DLD1 (cell line): ENCODE data around the gene KIF26B.

Source experiments
- in situ Hi-C: cut with HindIII; loops from 2 replicates; pipeline ENCODE4 v1.10.0; 2017; ENCODE audit warnings: low sequenced_read_pairs

Gene KIF26B

DNA sequence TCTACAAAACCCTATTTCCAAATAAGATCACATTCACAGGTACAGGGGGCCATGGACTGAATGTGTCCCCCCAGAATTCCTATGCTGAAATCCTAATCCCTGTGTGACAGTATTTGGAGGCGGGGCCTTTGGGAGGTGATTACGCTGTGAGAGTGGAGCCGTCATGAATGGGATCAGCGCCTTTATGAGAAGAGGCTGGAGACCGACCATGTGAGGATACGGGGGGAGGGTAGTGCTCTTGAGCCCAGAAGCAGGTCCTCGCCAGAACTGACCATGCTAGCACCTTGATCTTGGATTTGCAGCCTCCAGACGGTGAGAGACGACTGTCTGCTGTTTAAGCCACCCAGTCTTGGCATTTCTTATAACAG lies 23.8 kb upstream of the KIF26B start:
- in situ Hi-C loops = no loop called here

DNA sequence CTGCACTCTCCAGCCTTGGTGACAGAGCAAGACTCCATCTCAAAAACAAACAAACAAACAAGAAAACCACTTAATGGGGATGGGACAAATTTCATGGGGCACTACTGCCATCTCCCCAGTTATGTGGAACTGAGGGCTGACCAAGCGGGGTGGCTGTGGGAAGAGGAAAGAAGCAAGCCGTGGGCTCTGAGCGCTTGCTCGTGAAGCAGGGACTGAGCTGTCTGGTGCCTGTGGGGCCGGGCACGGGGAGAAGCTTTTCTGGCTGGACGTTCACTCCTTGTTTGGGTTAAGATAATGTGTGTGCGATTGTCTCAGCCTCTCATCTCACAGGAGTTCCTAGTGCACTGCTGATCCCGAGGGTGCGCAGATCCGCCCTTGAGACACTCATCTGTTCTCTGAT lies 22.0 kb upstream of the KIF26B start:
- in situ Hi-C loops = no loop called here

DNA sequence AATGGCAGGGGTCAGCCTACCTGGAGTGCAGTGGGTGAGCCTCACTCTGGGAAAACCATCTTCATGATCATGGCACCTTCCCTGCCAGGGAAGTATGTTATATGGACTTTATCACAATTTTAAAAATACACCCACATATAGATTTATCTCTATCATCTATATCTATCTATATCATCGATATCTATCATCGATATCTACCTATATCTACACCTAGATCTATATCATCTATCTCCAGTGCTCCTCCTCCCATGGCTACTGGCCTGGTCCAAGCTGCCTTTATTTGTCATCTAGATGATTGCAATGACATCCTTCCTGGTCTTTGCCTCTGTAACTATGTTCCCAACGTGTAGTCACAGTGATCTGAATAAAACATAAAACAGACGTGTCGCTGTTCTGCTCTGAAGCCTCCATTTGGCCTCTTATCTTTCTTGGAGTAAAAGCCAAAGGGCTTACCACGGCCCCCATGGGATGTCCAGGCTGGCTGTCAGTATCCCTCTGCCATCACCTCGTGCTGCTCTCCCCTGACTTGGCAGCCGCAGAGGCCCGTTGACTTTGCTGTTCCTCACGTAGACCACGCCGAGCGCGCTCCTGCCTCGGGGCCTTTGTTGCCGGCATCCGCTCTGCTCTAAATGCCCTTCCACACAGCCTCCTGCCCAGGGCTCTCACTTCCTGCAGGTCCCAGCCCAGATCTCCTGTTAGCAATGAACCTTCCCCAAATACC lies 20.6 kb upstream of the KIF26B start:
- in situ Hi-C loops = no loop called here

DNA sequence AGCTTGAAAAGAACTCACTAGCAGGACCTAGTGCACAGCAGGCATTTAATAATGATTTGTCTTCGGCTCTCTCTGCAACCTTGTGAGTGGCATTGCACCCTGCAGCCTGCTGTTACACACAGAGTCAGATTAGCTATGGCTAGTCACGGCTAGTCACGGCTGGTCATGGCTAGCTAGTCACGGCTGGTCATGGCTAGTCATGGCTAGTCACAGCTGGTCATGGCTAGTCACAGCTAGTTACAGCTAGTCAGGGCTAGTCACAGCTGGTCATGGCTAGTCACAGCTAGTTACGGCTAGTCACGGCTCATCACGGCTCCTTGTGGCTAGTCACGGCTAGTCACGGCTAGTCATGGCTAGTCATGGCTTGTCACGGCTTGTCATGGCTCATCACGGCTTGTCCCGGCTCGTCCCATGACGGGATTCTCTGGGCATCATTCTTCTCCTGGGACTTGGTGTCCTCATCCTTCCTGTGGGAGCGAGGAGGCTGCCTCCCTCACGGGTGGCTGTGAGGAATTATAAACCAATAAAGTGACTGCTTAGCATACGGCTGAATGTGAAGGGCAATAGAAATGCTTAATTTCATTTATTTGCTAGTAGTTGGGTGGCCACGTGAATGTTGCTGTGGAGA lies 12.5 kb upstream of the KIF26B start:
- in situ Hi-C loops = no loop called here

DNA sequence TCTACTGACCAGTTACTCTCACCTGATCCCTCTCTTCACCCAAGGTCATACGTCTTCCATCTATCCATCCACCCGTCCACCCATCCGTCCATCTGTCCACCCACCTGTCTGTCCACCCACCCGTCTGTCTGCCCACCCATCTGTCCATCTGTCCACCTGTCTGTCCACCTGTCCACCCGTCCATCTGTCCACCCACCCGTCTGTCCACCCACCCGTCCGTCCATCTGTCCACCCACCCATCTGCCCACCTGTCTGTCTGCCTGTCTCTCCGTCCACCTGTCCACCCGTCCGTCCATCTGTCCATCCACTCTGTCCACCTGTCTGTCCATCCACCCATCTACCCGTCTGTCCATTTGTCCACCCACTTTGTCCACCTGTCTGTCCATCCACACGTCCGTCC lies 11.8 kb upstream of the KIF26B start:
- in situ Hi-C loops = no loop called here

DNA sequence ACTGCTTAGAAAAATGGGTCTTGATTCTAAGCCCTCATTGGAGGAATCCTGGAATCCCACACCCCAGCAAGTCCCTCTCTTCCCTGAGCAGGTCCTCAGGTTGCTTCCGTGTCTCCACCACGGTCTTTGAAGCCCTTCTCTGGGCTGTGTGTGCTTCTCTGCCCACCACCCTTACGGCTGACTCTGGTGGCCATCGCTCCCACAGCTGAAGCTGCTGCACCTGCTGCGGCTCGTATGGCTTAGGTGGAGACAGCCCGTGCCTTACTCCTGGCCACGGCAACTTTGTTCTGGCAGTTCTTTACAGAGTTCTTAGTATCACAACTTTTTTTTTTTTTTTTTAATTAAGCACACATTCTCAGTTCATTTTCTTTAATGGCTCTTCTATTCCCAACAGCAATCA lies 10.9 kb upstream of the KIF26B start:
- in situ Hi-C loops = no loop called here

DNA sequence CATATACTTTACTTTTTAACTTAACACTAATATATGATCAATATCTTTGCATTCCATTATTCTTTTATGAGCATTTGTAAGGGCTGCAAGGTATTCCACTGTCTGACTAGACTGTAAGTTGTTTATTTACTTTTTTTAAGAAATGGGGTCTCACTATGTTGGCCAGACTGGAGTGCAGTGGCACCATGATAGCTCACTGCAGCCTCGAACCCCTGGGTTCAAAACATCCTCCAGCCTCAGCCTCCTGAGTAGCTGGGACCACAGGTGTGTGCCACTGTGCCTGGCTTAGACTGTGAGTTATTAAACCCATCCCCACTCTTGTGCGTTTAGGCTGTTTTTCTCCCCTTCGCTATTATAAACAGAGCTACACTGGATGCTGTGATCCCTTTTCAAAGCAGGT lies 6.7 kb upstream of the KIF26B start:
- in situ Hi-C loops = no loop called here

DNA sequence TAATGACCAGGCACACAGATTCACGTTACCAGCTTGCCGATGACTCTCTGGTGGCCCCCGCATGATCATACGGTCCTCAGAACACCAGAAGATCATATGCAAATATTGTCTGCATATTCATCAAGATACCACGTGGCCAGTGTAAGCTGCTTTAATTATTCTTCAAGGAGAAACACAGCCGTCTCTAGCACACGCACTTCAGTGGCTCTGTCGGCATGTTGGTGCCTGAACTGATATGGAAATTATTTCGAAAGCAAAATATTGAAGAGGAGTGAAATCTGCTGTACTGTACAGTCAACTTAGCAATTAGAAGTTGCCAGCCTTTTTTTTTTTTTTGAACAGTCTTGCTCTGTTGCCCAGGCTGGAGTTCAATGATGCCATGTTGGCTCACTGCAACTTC lies 5.9 kb upstream of the KIF26B start:
- in situ Hi-C loops = no loop called here

DNA sequence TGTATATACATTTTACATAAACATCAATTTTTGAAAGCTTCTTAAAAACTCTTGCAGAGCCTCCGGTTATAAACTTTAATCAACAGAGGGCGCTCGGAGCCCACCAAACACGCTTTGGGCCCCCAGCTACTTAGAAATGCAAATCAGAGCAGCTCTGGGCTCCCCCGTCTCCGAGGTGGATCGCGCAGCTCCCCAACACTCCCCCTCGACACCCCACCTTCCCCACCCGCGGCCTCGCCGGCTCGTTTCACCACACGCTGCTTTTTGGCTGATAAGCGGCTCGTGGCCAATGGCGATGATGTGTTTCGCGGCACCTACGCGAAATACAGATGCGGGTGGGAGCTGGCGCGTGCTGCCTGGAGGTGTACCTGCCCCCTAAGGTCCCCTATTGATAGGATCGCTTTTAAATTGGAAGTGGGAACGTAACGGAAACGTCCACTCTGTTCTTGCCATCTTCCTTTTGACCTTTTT lies 1.7 kb upstream of the KIF26B start:
- in situ Hi-C loops = no loop called here

DNA sequence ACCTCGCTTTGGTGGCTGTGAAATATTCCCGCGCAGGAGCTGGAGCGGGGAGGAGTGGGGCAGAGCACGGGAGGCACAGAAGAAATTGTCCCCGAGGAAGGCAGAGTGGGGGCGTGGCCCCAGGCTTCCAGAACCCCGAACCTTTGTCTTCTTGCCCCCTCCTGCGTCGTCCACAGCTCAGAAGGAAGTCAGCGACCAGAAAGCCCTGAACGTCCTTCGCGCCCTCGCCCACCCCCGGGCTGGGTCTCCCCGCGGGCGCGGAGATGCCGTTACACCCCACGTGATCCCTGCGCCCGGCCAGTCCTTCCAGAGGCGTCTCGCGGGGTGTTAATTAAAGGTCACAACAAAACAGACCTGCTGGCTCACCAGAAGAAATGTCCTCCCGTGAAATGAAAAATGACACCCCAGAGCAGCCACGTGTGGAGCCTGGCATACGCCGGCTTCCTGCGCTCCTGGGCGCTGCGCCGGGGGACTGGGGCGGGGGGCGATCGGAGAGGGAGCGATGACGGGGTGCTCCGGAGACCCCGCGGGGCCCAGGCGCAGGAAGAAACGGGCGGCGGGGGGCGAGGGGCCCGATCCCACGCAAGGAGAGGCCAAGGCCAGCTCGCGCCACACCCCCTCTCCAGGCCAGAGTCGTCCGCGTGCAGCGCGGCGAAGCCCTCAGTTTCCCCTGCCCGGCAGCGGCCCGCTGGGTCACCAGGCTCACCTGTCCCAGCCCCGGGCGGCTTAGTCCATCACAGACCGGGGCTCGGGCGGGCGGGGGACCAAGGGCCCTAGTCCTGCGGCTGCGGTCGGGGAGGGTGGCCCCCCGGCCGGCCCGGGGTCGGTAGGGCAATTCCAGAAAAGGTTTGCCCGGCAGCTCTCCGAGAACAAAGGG lies 995 bp upstream of the KIF26B start:
- in situ Hi-C loops = no loop called here

DNA sequence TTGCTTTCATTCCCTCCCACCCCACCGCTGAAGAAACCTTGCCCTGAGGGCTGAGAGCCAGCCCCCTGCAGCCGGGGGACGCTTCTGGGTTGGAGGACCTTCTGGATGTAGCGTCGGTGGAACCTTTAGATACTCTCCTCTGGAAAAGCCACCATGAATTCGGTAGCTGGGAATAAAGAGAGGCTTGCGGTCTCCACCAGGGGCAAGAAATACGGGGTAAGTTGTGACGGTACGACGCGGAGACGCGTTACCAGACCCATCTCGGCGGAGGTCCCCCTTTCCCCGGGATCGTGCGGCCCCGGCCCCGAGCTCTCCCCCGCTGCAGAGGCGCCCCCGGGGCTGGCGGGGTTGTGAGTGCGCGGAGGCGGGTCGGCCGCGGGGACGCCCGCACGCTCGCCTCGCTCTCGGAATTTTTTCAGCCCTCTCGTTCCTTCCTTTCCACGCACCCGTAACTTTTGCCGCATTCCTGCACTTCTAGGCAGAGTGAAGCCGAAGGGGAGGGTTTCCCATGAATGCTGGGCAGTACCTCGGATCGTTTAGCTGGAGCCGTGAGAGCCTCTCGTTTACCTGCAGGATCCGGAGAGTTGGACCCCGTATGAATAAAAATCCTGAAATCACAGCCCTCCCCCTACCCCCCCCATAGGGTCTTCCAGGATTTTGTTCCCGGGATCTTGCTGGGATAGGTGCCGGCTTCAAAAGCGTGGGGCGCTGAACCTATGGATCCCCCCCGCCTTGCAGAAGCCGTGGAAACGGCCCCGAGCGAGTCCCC lies 671 bp downstream of the KIF26B start:
- in situ Hi-C loops = no loop called here

DNA sequence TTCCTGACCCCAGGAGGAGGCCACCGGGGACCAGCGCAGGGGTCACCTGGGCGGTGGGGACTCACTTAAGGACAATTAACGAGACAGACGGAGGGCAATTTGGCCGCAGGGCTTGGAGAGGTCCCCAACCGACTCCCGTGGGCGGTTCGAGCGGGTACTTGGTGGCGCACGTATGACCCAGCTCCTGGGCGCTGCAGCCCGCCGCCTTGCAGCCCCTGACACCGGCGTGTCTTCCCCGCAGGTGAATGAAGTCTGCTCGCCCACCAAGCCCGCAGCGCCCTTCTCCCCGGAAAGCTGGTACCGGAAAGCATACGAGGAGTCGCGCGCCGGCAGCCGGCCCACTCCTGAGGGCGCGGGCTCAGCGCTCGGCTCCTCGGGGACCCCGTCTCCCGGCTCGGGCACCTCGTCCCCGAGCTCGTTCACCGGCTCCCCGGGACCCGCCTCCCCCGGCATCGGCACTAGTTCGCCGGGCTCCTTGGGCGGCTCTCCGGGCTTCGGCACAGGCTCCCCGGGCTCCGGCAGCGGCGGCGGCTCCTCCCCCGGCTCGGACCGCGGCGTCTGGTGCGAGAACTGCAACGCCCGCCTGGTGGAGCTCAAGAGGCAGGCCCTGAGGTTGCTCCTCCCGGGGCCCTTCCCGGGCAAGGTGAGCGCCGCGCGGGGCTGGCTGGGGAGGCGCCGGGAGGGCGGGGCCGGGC lies 1.4 kb downstream of the KIF26B start:
- in situ Hi-C loops = no loop called here

DNA sequence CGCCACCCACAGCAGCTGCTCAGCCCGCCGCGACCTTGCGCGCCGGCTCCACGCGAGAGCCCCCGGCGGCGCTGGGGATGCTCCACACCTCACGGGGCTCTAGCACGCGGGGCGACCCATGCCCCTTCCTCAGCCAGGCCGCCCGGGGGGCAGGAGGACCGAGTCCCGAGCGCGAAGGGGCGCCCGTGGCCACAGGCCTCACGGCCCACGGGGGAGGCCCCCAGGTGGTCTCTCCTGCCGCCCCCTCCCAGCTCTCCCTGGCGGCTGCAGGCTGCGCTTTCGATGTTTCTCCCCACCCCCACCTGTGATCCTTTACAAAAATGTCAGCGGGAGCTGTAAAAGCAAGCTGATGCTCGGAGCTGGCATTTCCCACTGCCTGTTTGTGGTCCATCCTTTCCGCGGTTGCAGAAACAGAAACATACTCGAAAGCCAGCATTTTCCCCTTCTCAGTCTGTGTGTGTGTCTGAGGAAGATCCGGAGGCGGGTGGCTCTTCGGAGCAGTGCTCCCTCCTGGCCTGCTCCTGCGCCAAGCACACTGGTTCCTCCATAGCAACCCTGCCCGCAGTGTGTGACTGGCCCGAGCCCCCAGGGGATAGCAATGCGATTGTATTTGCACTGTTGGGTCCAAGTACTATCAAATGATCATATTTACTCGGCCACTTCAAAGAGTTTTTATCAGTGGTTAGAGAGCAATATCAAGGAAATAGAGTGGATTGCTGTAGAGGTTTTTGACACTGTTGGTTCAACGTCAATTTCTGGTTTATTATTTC lies 2.1 kb downstream of the KIF26B start:
- in situ Hi-C loops = no loop called here

DNA sequence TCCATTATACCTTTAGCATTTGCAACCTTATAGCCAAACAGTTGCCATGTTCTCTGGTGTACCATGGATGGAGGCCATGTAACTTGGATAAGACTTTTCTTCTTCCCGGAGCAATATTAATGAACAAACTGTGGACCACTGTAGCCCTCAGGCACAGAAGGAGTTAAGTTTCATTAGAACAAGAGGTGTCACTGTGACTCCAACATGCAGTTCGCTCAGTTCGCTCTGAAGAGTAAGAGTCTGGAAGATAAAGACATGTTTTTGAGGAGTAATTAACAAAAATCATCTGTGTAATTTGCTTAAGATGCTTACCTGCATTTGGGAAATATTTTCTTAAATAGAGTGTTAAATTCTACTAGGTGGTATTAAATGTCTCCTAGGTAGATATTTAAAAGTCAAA lies 4.1 kb downstream of the KIF26B start:
- in situ Hi-C loops = no loop called here

DNA sequence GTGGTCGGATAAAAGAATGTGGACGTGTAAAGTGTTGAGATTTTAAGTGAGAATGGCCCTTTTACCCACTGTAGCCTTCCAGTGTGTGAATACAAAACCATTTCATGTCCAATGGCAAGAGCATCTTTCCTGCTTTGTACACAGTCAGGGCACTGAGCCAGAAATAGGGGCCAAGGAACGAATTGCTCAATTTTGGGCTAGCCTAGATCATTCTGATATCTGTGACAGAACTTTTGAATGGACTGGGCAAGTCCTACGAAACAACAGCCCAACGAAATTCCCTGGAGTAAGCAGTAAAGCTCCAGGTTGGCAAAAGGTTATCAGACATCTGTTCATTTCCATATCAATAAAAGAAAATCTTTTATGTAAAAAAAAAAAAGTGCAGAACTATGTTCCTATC lies 5.5 kb downstream of the KIF26B start:
- in situ Hi-C loops = no loop called here

DNA sequence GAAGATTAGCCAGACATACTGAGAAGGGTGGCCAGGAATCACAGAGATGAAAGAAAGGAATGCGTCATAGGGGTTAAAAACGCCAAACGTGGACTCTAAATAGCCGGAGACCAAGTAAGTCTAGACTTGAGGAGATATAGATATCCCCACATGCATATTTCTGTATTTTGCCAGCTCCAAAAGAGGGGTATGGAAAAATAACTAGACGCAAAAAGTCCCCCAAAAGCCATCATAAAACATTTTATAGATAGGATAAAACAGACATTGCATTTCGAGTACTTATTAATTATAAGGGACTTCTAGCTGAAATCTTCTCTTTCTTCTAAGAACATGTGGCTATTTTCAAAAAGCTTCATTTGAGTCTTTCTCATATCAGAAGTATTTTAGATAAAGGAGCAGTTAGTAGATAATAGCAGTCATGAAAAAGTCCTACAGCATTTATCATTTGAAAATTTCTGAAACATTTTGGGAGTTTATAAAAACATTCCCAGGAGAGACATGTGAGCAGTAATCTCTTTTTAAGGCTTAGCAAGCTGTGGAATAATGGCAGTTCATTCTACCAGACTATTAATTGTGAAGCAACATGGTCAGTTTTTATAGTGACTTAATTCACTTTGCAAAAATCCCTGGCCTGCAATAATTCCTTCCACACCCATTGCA lies 6.1 kb downstream of the KIF26B start:
- in situ Hi-C loops = no loop called here

DNA sequence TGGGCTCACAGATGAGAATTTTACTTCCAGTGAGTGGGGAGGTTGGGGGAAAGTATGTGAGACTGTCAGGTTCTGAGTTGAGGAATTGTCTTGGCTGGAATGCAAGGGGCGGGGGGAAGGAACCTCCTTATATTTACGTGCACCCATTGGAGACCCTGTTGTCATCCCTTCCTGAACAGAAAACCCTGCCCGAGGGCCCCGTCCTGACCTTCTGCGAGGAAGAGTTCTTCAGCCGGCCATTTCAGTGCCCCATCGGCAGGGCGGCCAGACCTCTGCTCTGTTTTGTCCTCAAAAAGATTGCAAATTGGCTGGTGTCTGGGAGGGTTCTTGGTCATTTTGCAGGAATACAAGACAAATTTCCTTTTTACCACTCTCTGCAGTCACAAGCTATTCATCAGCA lies 7.1 kb downstream of the KIF26B start:
- in situ Hi-C loops = no loop called here

DNA sequence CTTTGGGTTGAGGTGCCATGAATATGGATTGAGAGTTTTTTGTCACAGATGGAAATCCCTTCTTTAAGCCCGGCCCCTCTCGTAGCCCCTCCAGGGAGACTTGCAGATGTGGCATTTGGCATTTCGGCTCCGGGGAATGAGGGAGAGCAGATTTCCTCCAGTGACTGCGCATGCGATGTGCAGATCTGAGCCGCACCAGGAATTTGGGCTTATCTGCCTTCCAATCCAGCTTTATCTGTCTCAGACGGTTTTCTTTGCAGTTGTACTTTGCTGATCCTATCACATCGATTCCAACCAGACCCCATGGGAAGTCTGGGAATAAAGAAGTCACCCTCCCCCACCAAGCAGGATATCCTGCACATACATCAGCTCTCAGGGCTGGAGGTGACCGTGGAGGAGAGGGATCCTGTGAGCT lies 11.7 kb downstream of the KIF26B start:
- in situ Hi-C loops = no loop called here

DNA sequence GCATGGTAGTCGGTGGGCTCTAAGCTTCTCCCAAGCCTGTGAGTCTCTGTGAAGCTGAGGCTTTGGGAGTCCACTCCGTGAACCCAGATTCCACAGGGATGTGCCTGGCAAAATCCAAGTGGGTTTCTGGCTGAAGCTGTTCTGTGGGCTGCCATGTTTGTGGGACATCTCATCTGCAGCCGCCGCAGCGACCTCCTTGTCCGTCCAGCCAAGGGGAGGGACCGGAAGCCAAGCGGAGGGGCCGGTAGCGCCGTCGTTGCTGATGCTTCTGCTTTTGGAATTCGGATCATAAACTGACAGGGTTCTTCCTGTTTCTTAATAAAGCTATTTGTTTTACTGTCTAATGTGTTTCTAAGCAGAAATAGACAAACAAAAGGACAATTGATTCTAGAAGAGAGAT lies 13.3 kb downstream of the KIF26B start:
- in situ Hi-C loops = no loop called here
